Measurements from ENCODE around the gene GLRA1.

Gene GLRA1

DNA sequence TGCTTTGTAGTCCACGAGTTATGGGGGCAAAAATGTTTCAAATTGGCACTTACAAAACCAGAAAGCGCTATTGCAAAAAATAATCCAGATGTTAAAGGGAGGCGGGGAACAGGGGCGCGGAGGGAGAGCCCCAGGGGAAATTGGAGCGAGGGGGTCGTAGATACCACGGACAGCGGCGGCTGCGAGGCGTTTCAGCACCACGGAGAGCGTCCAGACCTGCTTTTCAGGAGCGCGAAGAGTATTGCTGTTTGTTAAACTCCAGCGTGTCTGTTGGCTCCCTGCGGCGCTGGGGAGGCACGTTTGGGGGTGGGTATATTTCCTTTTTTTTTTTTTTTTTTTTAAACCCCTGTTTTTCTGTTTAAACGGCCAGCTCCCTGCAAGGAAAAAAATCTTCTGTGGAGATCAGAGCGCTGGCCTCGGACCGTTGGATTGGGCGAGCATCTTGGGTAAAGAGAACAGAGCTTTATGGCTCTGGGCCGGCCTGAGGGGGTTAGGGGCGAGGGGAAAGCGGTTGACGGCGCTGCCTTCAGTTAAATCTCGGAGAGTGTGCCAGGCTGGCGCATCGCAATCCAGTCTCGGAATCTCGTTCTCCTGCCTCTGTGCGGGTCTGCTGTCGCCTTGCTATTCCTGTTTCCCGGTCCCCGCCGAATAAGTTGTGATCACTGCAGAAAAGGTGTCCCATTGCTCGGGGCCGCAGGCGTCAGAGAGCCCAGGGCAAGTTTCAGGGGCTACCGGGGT is at the start of gene GLRA1:
Gene GLRA1 (minus strand): TSS at position 288 of the 738 bp plus-strand sequence. CDS start 302 bp downstream, outside the sequence.
- DNase-seq (ENCODE audit: low read depth), result peak; percentile 4

GRCh38 chr5:151970885-151971284 is 46.2 kb upstream of the GLRA1 start:
- no peak for DNase-seq (ENCODE audit: low read depth)

- no peak for DNase-seq (ENCODE audit: low read depth)
Measured at GRCh38 chr5:151967865-151968264, 43.2 kb upstream of the GLRA1 start.

DNA sequence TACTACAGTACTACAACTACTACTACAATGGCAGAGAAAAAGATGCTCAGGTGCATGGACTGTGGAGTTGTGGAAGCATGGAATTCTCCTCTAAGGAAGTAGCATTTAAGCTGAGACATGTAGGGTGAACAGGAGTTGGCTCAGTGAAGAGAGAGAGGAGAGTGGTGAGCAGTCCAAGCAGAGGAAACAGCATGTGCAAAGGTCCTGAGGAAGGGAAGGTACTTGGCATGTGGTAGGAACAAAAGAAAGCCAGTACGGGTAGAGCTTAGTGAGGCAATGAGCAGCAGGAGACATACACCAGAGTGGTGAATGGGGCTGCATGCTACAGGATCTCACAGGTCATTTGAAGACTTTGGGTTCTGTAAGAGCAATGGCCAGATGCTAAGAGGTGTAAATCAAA is 41.4 kb upstream of the GLRA1 start:
- DNase-seq (ENCODE audit: low read depth), result no peak

- DNase-seq (ENCODE audit: low read depth), result no peak
Measured at GRCh38 chr5:151964471-151964870, 39.8 kb upstream of the GLRA1 start.

DNA sequence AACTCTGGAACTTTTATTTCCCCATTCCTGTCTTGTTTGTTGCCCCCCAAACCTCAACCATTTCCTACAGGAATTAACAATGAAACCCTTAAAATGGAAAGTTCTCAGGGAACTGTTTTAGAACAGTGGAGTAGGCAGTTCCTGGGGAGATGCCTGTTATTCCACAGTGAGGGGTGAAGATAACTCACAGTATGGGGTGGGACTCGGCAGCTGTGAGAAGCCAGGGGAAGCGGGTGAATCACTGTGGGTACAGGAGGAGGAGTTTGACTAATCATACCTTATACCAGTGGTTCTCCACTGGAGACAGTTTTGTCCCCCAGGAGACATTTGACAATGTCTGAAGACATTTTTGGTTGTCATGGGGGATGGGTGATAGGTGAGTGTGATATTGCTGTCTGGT is 36.9 kb upstream of the GLRA1 start:
- DNase-seq (ENCODE audit: low read depth), result no peak

DNA sequence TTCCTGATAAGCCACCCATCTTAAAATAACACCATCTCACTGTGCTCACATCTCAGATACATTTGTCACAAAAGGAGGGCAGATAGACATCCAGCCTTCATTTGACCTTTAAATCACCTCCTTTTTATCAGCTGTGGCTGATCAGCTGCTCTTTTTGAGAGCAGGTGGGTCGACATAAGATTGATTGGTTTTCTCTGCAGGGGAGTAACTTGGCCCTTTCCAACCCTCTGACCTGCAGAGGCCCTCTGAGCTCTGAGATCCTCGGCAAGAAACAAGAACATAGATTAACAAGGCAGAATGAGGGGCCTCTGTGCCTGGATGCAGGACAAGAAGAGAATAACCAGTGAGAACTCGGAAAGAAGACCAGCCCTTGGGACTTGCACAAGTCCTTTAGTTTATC is 33.5 kb upstream of the GLRA1 start:
- DNase-seq (ENCODE audit: low read depth), result no peak

DNA sequence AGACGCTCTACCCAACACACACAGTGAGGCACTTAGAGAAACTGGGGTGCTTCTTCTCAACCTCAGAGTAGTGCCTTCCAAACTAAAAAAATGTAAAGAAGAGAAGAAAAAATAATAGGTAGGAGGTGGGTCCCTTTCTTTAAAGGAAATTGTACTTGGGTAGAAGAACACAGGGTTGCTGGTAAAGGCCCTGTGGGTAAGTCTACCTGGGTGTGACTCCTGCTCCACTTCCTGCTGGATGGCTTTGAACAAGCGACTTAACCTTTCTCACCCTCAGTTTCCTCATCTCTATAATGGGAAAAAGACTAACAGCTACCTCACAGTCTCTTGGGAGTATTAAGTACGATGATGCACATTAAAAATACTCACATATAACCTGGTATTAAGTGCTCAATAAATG is 32.1 kb upstream of the GLRA1 start:
- DNase-seq (ENCODE audit: low read depth), result no peak

- no peak for DNase-seq (ENCODE audit: low read depth)
Measured at GRCh38 chr5:151954255-151954654, 29.6 kb upstream of the GLRA1 start.

- DNase-seq (ENCODE audit: low read depth), result no peak
Measured at GRCh38 chr5:151953833-151954232, 29.2 kb upstream of the GLRA1 start.

GRCh38 chr5:151952238-151952637 is 27.6 kb upstream of the GLRA1 start:
- no peak for DNase-seq (ENCODE audit: low read depth)

GRCh38 chr5:151950706-151951105 is 26.1 kb upstream of the GLRA1 start:
- no peak for DNase-seq (ENCODE audit: low read depth)

DNA sequence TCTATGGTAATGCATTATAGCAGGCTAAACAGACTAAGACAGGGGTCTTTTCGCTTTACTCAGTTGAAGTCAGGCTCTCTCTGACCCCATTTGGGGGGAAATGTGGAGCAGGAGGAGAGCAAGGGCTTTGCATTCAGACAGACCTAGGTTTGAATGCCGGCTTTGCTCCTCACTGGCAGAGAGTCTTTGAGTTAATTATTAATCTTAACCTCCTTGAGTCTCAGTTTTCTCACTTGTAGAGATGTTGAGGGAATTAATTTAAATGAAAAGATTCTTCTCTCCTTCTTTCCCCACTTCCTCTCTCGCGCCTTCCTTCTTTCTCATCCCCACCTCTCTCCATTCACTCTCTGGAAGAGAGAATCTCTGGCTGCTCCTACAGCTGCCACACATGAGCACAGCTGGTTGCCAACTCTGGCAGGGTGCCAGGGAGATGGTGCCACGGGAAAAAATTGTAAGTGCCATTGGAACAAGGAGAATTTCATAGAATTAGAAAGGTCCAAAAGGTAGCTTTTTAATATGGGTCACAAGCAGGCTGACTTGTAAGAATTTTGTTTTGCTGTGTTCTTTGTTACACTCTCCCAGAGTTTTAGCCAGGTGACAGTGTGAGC is 25.2 kb upstream of the GLRA1 start:
- DNase-seq (ENCODE audit: low read depth), result no peak

DNA sequence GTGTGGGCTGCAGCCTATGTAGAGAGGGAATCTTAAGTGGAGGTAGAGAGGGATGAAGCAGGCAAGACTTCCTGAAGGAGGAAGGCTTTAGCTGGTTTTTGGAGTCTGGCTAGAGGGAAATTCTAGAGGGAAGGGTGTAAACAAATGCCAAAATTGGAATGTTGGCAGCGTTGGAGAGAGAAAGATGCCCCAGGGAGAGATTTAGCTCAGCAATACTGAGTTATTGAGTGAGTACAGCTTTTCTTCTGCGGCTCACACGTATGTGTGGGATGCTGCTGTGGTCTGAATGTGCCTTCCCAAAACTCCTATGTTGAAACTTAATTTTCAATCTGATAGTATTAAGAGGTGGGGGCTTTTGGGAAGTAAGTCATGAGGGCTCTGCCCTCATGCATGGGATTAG is 24.5 kb upstream of the GLRA1 start:
- no peak for DNase-seq (ENCODE audit: low read depth)

DNA sequence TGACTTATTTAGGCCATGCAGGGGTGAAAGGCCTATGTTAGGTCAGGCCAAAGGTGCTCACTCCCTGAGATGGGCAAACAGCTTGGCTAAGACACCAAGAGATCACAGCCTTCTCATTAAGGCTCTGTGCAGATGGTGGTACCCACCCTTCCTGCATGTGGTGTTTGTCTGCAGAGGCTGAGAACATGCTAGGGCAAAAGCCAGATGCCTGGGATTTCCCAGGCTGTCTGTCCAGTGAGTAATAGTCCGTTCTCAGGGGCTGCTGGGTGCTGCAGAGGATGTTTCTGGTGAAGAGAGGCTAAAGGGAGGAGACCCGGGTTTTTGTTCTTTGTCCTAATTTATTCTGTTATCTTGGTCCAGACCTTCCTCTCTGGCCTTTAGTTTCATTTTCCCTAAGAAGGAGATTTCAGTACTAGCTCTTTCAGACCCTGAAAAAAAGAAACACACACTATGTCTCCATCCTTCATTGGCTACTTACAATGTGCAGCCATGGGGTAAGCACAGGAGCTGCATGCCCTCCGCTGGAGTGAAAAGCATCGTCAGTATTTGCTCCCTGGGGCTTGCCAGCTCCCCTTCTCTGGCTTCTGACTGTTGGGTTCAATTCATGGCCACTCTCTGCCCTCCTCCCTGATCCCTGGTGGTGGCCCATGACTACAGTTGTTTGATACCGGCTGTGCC is 23.4 kb upstream of the GLRA1 start:
- no peak for DNase-seq (ENCODE audit: low read depth)

DNA sequence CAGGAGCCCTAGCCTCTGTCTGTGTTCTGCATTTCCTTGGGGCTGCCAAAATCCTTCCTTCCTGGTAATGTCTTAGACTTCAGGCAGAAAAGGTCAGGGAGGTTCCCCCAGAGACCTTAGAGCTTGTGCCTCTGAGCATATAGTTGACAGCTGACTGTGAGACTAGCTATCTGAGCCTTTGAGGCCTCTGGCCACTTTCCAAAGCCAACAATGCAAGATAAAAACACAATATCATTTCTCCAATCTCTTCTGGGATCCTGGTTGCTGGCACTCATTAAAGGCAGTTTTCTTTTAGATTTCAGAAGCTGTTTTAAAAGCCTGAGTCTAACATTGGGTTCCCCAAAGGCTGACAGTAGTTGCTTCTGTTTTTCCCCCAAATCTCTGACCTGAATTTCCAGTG is 13.2 kb upstream of the GLRA1 start:
- no peak for DNase-seq (ENCODE audit: low read depth)

DNA sequence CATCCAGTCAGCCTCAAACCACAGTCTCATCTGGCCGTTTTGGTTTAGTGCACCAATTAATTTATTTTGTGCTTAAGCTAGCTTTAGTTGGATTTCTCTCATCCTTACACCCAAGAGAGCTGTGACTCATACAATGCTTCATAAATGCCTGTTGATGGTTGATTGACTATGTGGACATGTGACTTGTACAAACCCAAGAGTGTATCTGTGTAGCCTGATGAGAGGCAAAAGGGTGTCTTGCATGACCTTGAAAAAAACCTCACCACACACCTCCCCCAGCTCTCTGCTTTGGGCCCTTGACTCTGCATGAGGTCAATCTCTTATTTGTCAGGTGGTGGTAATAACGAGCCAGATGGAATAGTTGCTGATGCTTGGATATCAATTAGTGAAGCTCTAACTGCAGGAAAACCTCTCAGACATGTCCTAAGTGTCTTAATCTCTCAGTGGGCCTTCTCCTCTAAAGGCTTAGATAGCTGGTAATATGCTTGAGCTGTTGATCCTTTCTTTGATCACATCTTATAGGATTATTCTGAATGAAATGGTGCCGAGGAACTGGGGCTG is 10.6 kb upstream of the GLRA1 start:
- DNase-seq (ENCODE audit: low read depth), result no peak

DNA sequence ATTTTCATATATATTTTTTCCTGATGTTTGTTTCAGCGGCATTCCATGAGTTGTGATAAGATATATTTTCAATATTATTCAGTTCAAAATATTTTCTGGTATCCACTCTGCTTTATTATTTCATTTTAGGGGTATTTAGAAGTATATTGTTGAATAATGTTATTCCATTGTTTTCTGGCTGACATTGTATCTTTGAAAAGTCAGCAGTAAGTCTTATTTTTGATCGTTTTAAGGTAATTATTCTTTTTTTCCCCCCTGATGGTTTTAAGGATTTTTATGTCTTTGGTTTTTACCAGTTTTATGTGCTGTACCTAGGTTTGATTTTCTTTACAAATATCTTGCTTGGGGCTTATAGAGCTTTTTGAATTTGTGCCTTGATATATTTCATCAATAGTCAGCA is 6.6 kb upstream of the GLRA1 start:
- DNase-seq (ENCODE audit: low read depth), result no peak

DNA sequence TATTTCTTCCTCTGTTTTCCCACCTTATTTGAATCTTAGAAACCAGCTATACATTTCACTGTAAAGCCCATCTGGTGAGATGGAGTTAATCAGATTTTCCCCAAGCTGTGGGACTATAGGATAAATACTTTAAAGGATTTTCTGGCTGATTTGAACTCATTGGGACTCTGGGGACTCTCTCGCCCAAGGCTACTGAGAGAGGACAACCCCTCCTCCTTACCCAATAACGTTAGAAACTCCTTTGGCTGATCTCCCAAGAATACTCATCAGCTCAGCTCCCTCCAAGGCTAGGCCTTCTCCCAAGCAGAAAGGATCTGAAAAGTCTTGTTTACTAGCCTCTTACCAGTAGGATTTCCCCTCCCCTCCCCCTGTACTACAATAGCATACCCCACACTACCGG is 1.5 kb upstream of the GLRA1 start:
- DNase-seq (ENCODE audit: low read depth), result no peak

DNA sequence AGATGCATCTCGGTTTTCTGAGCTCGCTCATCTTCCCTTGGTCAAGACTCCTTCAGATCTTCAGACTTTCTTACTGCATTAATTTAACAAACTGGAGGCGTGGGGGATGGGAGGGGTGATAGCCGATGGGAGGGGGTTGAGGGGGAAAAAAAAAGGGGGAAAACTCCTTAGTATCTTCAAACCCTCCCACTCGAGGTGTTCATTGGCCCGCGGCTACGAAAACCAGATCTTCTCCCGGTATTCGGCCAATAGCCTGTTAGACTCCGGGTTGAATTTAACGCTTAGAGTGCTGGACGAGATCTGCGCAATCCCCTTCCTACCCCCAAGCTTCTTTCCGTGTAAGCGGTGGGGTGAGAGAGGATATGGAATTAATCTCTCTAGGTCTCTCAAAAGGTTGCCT is 689 bp upstream of the GLRA1 start:
- DNase-seq (ENCODE audit: low read depth), result no peak

DNA sequence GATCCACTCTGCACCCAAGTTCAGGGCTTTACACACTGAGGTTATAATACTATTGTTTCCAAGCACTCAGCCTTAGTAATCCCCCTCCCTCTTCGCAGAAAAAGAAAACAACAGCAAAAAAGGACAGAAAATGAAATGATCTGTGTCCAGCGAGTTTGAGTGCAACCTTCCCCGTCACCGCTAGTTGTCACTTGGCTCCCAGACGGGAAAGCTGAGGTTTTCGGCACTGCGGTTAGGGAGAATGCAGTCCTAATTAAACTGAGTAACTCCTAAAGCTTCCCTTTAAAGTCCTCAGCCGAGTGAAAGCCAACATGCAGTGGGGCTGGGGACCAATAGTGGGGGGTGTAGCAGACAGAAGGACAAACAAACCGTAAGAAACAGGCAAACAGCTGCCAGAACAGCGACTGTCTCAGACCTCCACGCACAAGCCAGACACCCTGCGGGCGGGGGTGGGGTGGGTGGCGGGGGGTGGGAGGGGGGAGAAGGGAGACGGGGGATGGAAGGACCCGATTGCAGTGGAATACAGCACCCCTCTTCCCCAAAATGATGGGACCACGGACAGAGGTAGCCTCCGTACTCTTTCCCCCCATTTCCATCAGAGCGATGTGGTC is 680 bp downstream of the GLRA1 start:
- no peak for DNase-seq (ENCODE audit: low read depth)

- DNase-seq (ENCODE audit: low read depth), result no peak
Measured at GRCh38 chr5:151921916-151922315, 2.7 kb downstream of the GLRA1 start.

GRCh38 chr5:151917904-151918303 is 6.7 kb downstream of the GLRA1 start:
- no peak for DNase-seq (ENCODE audit: low read depth)

Measured in T-helper 22 cell (primary cell).